GM19035 (cell line): ENCODE results near the gene PRLR.
"Not testable (repeated sequence)": the region's sequence is repeated elsewhere in the genome, so short reads cannot be mapped to it uniquely, and the experiment has no call there.

Source experiments
- ATAC-seq: cut with Tn5 transposase; IDR thresholded peaks from one replicate; pipeline ENCODE4 v1.9.1; 2021; ENCODE audit not compliant: unreplicated experiment

PRLR gene

GRCh38 chr5:35198075-35198474 is 32.2 kb downstream of the PRLR start:
- ATAC-seq, result no peak

GRCh38 chr5:35197351-35197750 is 32.9 kb downstream of the PRLR start:
- no peak for ATAC-seq

- no peak for ATAC-seq
These were observed 34.8 kb downstream of the PRLR start for GRCh38 chr5:35195472-35195852.

DNA sequence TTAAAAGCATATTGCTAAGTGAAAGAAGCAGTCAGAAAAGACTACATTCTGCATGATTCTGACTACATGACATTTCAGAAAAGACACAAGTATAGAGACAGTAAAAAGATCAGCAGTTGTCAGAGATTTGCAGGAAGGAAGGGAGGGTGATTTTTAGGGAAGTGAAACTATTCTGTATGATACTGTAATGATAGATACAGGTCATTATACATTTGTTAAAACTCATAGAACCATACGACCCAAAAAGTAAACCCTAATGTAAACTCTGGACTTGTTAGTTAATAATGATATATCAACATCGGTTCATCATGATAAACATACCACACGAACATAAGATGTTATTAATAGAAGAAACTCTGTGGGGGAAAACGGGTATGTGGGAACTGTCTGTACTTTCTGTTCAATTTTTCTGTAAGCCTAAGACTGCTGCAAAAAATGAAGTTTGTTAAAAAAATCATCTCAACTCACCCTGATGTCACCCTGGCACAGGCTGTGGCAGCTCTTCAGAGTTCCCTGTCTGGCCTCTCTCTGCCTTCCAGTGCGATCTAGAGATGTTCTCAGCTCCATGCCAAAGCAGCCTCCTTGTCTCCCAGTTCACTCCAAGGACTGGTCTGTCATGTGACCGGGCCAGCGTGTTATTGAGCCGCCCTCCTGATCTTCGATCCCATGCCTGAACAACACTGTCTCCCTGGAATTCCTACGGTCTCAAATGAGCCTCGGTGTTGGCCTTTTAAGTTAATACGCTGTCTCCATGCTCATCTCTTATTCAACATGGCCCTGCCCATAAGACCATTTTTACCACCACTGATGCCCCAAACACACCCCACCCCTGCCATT is 35.4 kb downstream of the PRLR start:
- peak; percentile 96 for ATAC-seq

GRCh38 chr5:35192506-35192905 is 37.8 kb downstream of the PRLR start:
- ATAC-seq, result no peak

GRCh38 chr5:35189801-35190200 is 40.5 kb downstream of the PRLR start:
- ATAC-seq, result not testable (repeated sequence)

GRCh38 chr5:35188031-35188457 is 42.2 kb downstream of the PRLR start:
- no peak for ATAC-seq

- ATAC-seq, result not testable (repeated sequence)
These were observed 42.7 kb downstream of the PRLR start for GRCh38 chr5:35187621-35188020.

GRCh38 chr5:35186749-35187148 is 43.5 kb downstream of the PRLR start:
- ATAC-seq, result no peak

GRCh38 chr5:35185518-35185917 is 44.8 kb downstream of the PRLR start:
- ATAC-seq, result no peak

DNA sequence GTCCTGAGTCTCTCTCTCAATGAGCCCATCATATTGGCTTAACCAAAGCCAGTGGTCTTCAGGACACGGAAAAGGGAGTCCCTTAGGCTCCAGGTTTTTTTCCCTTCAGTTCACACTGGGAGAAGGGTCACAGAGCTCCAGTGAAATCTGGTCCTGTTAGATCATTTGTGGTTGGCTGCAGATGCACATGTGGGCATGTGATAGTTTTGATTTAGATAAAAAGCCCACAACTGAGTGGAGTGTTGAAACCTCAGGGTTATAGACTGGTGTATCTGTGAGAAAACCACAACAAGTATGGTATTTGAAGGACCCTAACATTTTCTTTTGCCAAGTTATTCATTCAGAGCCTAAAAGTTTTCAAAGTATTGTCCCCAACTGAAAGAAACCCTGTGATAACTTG is 46.7 kb downstream of the PRLR start:
- no peak for ATAC-seq

DNA sequence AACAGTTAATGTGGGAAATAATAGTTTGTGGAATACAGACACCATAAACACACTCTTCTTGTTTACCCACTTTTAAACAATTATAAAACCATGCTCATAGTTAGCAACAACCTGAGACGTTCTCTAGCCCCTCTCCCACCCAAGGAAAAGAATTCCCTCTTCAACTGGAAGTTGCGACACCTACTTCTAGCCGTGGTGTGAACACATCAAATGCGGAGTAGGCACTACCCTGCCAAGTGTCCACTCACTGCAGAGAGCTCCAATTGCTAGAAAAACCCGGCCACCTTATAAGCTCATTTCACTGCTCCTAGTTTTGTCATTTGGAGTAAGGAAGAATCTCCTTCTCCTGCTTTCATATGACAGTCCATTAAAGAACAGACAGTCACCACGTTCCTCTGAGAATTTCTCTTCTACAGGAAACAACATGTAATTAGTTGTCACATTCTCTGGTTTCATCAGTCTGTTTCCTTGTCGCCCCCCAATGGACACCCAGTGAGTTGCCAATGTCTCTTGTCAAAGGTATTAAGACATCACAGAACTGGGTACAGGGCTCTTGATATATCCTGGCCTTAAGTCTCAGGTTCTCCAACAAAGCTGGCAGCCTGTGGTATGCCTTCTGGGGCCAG is 47.3 kb downstream of the PRLR start:
- peak; percentile 73 for ATAC-seq

DNA sequence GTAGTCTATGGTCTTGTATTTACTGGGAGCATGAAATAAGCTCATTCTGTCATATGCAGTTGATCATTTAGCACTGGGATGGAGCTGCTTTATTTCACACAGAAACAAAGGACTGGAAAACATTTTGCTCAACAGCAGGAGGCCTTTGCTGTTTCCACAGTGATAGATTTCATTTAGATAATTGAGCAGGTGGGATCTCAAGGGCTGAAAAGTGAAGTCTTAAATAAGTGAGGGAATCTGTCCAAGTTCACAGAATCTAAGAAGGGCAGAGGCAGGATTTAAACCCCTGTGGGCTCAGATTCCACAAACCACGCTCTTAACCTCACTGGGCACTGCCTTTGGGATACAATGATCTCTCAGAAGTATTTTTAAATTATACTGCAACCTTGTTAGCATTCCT is 47.8 kb downstream of the PRLR start:
- ATAC-seq, result no peak

DNA sequence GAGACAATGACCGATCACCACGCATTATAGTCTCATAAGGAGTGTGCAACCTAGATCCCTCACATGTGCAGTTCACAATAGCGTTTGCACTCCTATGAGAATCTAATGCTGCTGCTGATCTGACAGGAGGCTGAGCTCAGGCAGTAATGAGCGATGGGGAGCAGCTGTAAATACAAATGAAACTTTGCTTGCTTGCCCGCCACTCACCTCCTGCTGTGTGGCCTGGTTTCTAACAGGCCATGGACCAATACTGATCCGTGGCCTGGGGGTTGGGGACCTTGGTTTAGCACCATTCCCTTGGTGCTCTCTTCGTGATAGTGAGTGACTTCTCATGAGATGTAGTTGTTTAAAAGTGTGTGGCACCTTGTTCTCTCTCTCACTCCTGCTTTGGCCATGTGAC is 50.2 kb downstream of the PRLR start:
- ATAC-seq, result no peak

DNA sequence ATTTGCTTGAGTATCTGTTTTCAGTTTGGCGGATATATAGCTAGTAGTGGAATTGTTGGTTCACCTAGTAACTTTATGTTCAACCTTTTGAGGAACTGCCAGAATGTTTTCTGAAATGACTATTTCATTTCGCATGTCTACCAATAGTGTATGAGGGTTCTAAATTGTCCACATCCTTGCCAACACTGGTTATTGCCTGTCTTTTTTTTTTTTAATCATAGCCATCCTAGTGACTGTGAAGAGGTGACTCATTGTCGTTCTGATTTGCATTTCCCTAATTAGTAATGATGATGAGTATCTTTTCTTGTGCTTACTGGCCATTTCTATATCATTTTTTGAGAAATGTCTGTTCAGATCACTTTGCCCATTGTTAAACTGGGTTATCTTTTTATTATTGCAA is 52.5 kb downstream of the PRLR start:
- ATAC-seq, result no peak

DNA sequence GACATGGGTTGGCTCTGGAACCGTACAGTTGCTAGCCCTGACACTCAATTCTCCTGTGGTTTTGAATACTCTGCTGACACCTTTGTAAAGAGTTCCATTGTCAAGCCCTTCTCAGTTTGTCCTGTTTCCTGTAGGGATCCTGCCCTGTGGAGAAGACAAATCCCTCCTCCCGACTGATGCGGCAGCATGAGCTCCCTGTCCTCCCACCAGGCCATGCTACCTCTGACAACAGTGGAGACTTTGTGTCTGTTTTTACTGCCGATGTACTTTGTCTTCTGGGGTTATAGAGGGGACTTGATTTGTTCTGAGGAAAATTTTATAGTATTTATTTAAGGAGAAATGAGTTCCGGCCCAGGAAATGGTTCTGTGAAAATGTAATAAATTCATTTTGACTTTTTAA is 57.8 kb downstream of the PRLR start:
- no peak for ATAC-seq

- ATAC-seq, result no peak
These were observed 58.3 kb downstream of the PRLR start for GRCh38 chr5:35171991-35172390.

DNA sequence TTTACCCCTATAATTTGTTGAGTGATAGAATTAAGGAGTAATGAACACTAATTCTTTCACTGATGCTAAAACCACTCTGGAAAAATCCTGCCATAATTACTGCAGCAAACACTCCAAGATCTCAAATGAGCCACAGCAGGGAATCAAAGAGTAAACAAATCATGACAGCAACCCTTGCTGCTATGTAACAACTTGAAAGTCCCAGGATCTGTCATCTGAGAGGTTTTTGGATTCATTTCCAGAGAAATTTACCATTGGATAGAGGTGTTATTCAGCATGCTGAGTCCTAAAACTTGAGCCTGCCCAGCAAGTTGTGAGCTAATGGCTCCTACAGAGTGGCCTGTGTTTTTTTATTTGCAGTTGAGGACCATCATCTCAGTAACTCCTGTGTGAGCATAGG is 59.2 kb downstream of the PRLR start:
- ATAC-seq, result no peak

DNA sequence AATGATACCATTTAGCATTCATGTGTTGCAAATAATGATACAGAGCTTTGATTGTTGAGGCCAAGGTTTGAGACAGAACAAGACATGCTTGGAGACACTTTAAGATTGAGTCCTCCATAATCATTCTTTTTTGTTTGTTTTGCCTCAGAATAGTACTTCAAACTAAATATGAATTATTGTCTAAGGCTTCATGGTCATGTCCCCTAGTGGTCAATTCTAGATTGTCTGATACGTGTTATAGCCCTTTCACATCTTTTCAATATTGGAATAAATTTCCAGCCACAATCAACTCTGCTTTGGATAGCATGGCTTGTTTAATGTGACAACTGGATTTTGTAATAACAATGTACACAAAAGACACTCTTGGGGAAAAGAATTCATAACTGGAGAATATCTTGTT is 64.2 kb downstream of the PRLR start:
- ATAC-seq, result no peak

- ATAC-seq, result no peak
These were observed 65.3 kb downstream of the PRLR start for GRCh38 chr5:35164860-35165542.

DNA sequence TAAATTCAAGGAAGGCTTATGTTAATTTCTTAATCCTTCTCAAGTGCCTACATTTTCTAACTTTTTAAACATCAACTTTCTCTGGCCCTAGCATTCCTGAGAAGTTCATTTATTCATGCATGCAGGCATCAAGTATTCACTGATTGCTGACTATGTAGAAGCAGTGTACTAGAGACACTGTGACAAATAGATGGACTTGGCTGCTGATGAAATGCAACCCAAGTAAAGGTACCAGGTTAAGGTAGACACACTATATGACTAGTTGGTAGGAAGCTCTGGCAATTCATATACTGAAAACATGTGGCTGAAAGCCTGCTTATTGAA is 66.6 kb downstream of the PRLR start:
- no peak for ATAC-seq
